ENCODE results near the gene WHRN.

GRCh38 chr9:114476891-114477469, 28.3 kb downstream of the WHRN start:
- TF ChIP-seq CTCF (IDR thresholded peaks at IDR 0.05; ENCODE audit: low read depth, low read length): no peak
- TF ChIP-seq MYC (IDR thresholded peaks at IDR 0.05; ENCODE audit: low read depth, low read length): no peak
- TF ChIP-seq POLR2A (IDR thresholded peaks at IDR 0.05; ENCODE audit: extremely low read depth, insufficient read length): no peak

All from NB4 (cell line).